Ammon's horn (tissue), 1 donor: Measurements from ENCODE around the gene THSD7B.
"Not testable (repeated sequence)": the region's sequence is repeated elsewhere in the genome, so short reads cannot be mapped to it uniquely, and the experiment has no call there.

ENCODE experiments used
- DNase-seq: peaks from one replicate; pipeline ENCODE4 v3.0.0-alpha.2; 2016; ENCODE audit warnings: low spot score

THSD7B gene

DNA sequence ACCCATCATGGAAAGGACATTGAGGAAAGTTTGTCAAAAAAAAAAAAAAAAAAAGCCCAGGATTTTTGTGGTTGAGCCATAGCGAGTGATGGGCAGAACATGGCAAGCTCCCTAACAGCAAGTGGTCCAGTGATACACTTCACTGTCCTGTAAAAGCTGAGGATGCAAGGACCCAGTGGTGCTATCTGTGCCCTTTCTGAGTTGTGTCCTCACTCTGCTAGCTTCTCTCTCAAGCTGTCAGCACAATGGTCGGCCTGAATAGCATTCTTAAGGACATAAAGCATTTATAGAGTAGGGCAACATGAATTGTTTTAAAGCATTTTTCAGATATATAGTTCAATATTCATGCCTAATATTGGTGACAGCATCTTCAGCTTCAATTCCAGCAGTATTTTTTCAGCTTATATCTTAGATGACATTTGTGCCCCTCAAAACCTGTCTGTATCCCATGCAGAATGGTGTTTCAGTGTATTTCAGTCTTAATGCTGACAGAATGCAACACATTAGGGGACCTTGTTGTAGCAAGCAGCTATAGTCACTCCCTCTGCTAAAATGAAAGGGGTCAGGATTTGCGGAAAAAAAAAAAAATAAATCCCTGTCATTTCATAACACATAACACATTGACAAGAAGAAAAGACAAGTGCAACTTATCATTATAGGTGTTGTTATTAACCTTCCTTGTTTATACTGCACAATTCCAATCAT, 496.7 kb downstream of the THSD7B start:
- DNase-seq = no peak

DNA sequence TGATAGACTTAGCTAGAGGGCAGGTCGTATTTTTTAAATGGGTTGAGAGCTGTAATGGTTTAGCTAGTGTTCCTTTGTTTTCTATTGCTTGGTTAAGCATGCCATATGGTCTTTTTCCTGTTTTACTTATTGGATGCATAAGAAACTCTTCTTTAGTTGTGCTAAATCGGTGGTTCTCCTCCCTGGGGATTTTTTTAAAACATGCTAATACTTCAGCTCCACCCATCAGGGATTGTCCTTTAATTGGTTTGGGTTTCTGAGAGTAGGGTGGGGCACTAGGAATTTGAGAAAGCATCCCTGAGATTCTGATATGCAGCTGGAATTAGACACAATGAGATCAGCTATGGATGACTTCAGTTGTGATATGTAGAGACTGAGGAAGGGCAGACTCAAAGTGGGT, 497.2 kb downstream of the THSD7B start:
- DNase-seq = no peak

DNA sequence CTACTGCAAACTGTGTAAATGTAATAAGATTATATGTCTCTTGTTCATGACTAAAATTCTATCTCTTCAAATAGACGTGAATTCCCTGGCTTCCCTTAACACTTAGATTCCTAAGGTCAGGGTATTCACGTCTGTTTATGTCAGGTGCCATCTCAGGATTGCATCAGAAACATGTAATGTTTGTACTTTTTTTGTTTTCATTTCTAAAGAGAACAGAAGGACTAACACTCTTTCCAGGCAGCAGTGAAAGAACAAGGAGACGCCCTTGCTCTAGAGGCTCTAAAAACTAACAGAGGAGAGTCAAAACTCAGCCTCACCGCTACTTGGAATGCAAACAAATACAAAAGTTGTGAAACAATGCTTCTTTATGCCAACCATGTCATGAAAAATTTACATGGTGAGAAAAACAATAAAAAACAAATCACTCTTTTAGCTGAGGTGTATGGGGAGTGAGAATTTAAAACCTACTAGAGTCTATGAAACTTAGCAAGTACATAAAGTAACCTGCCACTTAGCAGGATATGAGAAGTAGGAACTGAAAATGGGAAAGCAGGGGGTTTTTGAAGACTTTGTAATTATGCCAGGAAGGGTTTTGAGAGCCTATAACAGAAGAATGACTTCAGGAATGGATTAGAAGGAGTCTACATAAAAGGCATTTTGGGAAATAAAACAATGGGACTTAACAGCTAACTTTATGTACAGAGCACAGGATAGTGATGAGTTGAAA, 522.7 kb downstream of the THSD7B start:
- DNase-seq = no peak

DNA sequence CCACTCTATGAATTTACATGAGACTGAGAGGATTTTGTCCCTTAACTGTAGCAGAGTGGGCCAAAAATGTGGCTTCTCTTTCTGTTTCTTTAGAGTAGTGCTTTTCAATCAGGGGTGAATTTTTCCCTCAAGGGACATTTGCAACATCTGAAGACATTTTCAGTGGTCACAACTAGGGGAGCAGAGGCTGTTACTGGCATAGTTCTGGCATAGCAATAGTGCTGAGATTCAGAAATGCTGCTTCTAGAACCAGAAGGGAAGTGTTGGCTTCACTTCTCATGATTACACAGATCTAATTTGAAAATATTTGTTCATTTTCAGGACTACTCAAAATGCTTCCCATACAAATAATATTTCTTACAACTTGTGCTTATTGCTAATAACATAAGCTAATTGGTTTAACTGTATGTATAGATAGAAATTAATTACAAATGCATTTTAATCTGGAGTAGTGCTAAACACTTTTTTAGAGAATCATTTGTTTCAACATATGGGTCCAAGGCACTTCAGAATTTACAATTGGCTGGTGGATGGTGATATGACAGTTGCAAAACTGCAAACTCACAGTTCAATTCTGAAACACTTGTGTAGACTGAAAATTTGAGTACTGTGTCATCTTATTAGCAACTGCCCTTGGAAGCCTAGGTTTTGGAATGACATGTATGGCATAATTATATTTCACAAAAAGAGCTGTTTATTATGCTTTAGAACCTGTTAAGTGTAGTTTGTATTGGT, 526.7 kb downstream of the THSD7B start:
- DNase-seq = peak; percentile 3

DNA sequence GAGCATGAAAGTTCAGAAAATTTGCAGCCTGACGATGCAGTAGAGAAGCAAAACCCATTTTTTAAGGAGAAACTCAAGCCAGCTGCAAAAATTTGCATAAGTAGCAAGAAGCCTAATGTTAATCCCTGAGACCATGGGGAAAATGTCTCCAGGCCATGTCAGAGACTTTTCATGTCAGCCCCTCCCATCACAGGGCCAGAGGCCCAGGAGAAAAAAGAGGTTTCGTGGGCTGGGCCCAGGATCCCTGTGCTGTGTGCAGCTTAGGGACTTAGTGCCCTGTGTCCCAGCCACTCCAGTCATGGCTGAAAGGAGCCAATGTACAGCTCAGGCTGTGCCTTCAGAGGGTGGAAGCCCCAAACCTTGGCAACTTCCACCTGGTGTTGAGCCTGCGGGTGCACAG, 533.0 kb downstream of the THSD7B start:
- DNase-seq = no peak

DNA sequence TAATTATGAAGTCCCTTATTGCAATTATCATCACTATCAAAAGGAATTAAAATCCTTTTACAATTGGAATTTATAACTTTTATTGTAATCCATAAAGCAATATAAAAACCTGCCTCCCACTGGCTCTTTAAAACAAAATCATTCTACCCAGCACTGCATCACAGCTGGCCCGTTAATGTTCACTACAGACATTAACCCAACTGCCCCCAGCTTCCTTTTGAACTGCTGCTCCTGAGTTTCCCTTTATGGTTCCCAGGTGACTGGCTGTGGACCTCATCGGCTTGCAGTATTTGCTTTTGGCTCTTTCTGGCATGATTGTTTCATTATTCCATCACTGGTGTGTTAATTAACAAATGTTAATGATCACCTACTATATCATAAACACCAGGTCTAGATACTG, 535.6 kb downstream of the THSD7B start:
- no peak for DNase-seq

DNA sequence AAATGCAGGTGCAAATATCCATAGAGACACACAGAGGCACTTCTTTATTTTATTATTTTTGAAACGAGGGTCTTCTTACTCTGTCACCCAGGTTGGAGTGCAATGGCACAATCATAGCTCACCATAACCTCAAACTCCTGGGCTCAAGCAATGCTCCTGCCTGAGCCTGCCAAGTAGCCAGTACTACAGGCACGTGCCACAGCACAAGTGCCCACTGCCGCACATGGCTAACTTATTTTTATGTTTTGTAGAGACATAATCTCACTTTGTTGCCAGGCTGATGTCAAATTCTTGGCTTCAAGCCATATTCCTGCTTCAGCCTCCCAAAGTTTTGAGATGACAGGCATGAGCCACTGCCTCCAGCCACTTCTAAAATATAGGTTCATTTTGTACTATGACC, 537.6 kb downstream of the THSD7B start:
- DNase-seq = no peak

DNA sequence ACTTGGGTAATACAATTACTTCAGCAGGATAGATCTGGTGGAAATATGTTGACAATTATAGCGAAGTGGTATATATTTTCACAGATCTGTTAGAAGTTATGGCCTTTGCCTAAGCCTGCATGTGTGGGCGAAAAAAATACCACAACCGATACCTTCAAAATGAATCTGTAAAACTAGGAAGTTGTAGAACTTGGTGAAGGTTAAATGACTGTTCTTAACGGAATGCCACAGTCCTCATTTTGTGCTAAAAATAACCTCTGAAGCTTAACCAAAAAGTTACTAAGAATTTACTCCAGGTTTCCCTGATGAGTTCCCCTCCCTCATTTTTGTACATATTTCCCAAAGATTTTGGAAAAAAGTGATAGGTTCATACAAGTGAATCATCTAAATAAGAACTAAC, 550.7 kb downstream of the THSD7B start:
- DNase-seq = no peak

DNA sequence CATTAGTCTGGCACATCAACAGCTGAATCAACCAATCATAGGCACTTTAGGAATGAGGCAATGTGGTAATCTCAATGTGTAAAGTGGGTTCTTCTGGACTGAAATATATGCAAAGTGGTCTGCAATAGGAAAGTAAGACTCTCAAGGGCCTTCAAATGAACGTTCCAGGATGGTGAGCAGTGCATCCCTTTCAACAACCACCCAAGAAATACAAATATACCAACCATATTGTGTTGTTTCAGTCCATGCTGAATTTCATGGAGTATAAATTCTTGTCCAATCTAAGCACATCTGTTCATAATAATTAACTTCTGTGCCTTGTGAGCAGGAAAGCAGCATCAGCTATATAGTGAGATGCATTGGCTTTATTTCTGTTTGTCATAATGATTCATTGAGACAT, 556.2 kb downstream of the THSD7B start:
- DNase-seq = no peak

DNA sequence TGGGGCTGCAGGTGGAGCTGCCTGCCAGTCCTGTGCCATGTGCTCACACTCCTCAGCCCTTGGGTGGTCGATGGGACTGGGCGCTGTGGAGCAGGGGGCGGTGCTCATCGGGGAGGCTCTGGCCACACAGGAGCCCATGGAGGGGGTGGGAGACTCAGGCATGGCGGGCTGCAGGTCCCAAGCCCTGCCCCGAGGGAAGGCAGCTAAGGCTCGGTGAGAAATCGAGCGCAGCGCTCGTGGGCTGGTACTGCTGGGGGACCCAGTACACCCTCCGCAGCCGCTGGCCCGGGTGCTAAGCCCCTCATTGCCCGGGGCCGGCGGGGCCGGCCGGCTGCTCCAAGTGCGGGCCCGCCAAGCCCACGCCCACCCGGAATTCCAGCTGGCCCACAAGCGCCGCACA, 566.2 kb downstream of the THSD7B start:
- not testable (repeated sequence) for DNase-seq

DNA sequence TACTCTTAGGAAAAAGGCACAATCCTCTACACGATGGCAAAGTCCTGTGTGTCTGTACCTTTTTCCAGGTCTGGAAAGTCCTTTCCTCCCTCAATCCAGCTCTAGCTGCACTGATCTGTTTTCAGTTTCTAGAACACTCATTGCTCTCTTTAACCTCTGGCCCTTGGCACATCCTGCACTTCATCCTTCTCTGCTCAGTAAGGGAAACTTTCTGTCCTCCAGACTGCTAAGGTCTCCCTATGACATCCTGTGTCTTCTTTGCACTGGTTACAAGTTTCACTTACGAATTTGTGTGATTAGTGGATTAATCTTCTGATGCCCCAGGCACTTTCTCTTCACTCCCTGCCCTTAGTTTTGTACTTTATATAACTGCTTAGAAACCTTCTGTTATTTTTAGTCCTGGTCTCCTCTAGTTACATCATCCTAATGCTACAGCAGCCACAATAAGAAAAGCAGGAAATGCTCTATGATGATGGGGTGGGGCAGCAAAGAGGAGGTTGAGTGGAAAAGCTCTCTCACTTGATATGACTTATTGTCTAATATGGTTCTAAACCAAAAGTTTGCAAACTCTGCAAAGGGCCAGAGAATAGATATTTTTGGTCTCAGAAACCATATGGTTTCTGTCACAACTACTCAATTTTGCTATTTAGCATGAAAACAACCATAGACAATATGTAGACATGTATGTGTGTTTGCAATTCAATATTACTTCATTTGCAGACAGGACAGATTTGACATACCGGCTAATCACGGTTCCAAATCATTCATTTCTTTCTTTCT, 568.2 kb downstream of the THSD7B start:
- no peak for DNase-seq

DNA sequence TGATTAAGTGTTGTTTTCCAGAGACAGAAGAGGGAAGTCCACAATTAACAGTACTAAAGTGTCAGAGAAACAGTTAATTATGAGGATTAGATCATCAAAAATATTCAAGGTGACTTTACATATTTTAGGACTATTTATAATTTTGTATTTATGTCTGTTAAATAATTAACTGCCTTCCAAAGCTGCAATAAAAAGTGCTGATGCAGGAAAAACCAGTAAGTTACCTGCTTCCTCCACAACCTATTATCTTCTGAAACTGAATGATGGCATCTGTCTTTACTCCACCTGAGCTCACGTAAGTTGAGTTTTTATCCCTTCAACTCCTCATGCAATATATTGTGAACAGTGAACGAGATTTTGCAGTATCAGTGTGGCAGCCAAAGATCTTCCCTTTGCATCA, 570.7 kb downstream of the THSD7B start:
- DNase-seq = no peak

DNA sequence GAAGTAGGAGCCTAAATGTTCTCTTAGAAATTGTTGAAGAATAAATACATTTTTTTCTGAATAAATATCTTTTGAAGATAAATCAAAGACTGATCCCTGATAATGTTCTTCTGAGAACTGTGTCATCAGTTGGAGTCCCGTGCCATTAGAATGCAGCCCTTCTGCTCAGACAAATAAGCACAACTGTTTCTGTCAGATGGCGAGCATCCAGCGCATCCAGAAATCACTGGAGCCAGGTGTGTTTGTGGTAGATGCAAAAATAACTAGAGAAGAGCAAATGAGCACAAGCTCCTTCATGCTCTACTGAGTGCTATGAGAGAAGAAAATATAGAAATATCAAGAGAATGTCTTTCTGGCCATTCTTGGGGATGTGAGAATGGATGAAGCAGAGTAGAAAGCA, 573.7 kb downstream of the THSD7B start:
- peak; percentile 9 for DNase-seq

DNA sequence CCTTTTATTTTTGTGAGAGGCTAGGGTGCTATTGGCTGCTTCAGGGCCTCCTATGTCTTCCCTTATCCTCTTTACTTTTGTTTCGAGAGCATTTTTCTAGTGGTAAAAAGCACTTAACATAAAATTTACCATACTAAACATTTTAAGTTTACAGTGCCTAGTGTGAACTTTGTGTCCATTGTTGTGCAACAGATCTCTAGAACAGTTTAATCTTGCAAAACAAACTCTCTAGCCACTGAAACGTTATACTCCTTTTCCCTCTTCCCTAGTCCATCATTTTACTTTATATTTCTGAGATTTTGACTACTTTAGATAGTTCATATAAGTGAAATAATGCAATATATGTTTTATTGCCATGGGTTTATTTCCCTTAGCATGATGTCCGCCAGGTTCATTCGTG, 580.6 kb downstream of the THSD7B start:
- DNase-seq = no peak

DNA sequence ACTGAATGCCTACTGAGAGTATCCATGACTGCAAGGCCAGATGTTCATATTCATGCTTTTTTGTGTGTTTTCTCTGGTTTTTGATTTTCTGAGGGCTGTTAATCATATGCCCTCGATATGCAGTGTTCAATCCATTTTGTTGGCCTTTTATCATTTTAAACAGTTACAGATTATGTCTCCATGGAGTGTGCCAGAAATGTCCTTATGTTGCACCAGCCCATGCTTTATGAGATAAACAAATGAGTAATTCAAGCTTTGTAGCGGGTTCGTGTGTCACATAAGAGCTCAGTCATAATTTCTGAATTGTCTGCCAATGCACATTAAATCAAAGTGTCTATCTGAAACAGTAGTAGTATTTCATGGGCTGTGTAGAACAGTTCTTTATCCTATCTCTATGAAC, 583.0 kb downstream of the THSD7B start:
- DNase-seq = peak; percentile 62

DNA sequence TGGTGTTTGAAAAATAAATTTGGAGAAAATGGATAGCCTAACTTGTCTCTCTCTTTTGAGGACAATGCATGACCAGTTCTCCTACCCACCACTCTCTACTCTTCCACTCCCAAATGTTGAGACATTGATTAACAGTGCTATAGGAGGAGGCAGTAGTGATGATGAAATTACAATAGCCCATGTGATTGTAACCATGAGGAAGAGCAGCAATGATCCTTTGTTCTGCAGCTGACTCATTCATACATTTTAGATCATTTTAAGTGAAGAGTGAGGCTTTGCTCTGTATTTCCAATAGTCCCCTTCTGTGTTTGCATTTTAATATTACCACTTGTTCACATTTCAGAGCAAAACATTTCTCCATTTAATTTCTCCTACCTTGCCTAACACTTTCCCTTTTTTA, 592.3 kb downstream of the THSD7B start:
- no peak for DNase-seq

DNA sequence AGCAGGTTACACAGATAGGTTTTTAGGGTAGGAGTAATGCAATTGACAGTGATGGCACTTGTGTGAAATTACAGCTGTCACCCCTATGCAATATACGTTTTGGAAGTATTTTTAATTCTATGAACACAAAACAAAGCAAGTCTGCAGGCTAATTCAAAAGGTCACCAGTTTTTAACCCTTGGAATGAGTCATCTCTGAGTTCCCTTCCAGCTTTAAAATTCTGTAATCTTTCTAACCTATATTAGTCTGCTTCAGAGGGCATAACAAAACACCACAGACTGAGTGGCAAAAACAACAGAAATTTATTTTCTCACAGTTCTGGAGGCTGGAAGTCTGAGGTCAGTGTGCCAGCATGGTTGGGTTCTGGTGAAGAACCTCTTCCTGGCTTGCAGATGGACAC, 602.0 kb downstream of the THSD7B start:
- DNase-seq = no peak

DNA sequence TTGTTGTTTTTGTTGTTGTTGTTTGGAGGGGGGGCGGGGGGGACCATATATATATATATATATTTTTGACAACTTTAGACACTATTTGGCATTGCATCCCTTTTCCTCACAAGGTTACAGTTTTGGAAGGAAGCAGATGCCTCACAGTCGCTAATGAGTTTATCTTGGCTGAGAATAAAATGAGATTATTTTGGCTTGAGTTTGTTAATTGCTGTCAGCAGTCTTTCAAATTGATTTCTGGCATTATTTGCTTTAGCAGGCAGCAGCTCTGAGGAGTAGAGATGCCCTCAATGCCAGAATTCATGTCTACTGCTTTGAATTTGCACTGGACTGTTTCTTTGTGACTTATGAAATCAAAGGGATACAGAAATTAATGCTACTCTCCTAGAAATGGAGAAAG, 603.8 kb downstream of the THSD7B start:
- no peak for DNase-seq

DNA sequence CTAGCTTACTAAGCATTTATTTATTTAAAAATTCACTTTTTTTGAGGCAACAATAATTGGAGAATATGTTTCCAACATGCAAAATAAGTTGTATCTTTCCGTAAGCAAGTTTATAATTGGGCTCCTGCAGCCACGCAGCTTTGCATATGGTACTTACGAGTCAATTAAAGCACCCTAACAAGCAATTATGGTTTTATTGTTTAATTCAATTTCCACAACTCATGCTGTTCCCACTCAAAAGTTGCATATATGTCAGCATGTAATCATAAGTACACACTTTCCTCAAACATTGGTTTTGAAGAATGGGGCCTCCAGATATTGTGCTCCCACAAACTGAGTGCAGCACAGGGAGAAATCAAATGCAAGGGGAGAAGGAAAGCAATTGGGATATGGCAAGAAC, 613.8 kb downstream of the THSD7B start:
- DNase-seq = no peak

DNA sequence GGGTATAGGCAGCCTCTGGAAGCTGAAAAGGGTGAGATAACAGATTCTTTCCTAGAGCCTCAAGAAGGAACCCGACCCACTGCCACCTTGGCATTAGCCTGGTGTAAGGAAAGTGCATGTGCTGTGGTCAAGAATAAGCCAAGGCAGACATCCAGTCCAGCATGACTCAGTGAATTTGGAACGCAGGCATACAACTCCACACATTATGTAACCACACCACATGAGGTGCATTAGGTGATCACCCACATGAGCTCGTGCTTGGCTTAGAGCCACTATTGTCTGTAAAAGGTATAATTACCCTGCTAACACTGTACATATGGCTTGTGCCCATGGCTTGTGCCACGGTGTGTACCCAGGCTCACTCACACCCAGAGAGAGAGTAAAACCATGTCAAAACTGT, 615.3 kb downstream of the THSD7B start:
- no peak for DNase-seq

DNA sequence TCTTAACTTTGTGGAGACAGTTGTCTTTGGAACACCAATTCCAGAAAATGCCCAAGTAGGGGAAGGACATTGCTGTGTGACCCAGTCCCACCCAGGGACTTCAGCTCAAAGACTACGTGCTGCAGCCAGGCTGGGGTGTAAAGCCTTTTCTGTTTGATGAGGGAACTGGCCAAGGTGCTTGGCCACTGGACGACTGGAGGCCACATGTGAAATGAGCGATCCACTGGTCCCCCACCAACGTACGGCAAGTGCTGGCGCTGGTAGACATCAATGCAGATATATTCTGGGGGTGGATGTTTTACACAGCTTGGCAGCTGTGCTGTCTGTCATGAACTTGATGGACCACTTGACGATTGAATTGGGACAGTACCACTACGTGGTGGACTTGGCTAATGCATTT, 616.4 kb downstream of the THSD7B start:
- DNase-seq = no peak

DNA sequence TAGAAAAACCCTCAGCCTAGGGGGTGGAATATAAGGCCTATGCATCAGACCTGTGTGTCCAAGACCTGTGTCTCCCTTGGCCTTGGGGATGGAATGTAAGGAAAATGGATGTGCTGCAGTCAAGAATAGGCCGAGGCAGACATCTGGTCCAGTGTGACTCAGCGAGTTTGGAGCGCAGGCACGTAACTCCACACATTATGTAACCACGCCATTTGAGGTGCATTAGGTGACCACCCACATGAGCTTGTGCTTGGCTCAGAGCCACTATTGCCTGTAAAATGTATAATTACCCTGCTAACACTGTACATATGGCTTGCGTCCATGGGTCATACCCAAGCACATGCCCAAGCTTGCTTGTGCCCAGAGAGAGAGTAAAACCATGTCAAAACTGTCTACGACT, 618.0 kb downstream of the THSD7B start:
- DNase-seq = no peak

DNA sequence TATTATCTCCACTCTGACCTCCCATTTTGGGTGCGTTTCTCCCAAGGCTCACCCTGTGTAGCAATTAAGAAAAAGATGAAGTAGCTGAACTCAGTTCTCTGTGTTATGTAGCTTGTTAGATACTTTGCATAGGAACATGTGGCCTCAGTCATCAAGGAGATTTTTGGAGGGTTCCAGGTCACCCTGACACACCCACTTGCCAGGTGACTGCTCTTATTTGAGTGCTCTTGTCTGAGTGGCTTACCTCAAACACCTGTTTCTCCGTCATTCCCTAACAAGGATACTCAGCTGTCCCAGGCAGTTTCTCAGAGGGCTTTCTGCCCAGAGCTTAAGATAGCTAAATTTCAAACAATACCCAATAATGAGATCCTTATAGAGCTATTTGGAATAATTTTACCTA, 621.7 kb downstream of the THSD7B start:
- DNase-seq = no peak
